Measurements from ENCODE around the gene CYP2A7.
"Not testable (repeated sequence)": the region's sequence is repeated elsewhere in the genome, so short reads cannot be mapped to it uniquely, and the experiment has no call there.

The CYP2A7 gene

GRCh38 chr19:40906512-40906911 lies 24.5 kb upstream of the CYP2A7 start:
- no peak for DNase-seq
- Histone ChIP-seq H3K36me3 (replicated peaks) (no peaks in the 10 kb centered on the region), H3K27ac (no peak overlapping the region), H3K4me3 (ENCODE audit: low read depth, low read length) (no peak overlapping the region), H3K27me3 (replicated peaks) (no peaks in the 10 kb centered on the region)
- TF ChIP-seq, protein P1, sequence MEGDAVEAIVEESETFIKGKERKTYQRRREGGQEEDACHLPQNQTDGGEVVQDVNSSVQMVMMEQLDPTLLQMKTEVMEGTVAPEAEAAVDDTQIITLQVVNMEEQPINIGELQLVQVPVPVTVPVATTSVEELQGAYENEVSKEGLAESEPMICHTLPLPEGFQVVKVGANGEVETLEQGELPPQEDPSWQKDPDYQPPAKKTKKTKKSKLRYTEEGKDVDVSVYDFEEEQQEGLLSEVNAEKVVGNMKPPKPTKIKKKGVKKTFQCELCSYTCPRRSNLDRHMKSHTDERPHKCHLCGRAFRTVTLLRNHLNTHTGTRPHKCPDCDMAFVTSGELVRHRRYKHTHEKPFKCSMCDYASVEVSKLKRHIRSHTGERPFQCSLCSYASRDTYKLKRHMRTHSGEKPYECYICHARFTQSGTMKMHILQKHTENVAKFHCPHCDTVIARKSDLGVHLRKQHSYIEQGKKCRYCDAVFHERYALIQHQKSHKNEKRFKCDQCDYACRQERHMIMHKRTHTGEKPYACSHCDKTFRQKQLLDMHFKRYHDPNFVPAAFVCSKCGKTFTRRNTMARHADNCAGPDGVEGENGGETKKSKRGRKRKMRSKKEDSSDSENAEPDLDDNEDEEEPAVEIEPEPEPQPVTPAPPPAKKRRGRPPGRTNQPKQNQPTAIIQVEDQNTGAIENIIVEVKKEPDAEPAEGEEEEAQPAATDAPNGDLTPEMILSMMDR (IDR thresholded peaks at IDR 0.05; ENCODE audit: low read depth, low read length, missing control alignments) = no peak
- in situ Hi-C loops (cut with HindIII; ENCODE audit: low pct_ligation_motif_present, low sequenced_read_pairs) = no loop called here

GRCh38 chr19:40904673-40905156 lies 22.7 kb upstream of the CYP2A7 start:
- DNase-seq; H3K36me3 ChIP-seq (replicated peaks); H3K4me3 ChIP-seq (ENCODE audit: low read depth, low read length); H3K27me3 ChIP-seq (replicated peaks); in situ Hi-C loops (cut with HindIII; ENCODE audit: low pct_ligation_motif_present, low sequenced_read_pairs); H3K27ac ChIP-seq: not testable (repeated sequence)

DNA sequence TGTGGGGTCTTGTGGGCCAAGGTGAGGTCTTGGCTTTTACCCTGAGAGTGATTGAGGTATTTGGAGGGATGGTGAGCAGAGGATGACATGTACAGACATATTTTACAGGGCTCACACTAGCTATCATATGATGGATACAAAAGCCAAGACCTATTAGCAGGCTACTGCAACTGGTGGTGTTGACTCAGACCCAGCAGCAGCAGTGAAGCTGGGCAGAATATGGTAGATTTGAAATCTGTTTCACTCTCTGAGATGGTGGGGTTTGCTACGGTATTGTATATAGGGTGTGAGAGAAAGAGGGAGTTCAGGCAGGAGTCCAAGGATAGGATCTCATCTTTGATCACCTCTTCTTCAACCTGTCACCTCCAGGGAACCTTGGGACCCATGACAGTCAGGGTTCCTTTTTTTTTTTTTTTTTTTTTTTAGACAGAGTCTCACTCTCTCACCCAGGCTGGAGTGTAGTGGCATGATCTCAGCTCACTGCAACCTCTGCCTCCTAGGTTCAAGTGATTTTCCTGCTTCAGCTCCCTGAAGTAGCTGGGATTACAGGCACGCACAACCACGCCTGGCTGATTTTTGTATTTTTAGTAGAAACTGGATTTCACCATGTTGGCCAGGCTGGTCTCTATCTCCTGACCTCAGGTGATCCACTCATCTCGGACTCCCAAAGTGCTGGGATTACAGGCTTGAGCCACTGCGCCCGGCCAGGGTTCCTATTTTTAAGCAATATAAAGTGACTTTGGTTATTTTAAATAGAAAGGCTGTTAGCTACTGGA lies 20.1 kb upstream of the CYP2A7 start:
- H3K27me3 ChIP-seq (replicated peaks); DNase-seq; in situ Hi-C loops (cut with HindIII; ENCODE audit: low pct_ligation_motif_present, low sequenced_read_pairs); H3K36me3 ChIP-seq (replicated peaks); H3K27ac ChIP-seq; H3K4me3 ChIP-seq (ENCODE audit: low read depth, low read length): not testable (repeated sequence)

- H3K36me3 ChIP-seq (replicated peaks); H3K27me3 ChIP-seq (replicated peaks); H3K4me3 ChIP-seq (ENCODE audit: low read depth, low read length); DNase-seq; H3K27ac ChIP-seq; in situ Hi-C loops (cut with HindIII; ENCODE audit: low pct_ligation_motif_present, low sequenced_read_pairs): not testable (repeated sequence)
Measured at GRCh38 chr19:40900521-40900920, 18.5 kb upstream of the CYP2A7 start.

DNA sequence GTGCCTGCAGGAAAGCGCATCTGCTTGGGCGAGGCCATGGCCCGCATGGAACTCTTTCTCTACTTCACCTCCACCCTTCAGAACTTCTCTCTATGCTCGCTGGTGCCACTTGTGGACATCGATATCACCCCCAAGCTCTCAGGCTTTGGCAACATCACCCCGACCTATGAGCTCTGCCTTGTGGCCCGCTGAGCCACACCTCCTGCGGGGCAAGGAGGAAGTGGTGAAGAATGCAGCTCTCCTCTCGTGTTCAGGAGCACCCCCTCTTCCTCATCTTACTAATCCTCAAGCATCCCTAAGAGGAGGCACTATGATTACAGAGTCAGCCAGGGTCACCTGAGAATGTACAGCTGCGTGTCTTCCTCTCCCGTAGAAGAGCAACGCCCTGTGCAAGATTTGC lies 17.9 kb upstream of the CYP2A7 start:
- H3K4me3 ChIP-seq (ENCODE audit: low read depth, low read length); H3K36me3 ChIP-seq (replicated peaks); in situ Hi-C loops (cut with HindIII; ENCODE audit: low pct_ligation_motif_present, low sequenced_read_pairs); DNase-seq; H3K27me3 ChIP-seq (replicated peaks); H3K27ac ChIP-seq: not testable (repeated sequence)

GRCh38 chr19:40896843-40897789 lies 15.1 kb upstream of the CYP2A7 start:
- DNase-seq; H3K27me3 ChIP-seq (replicated peaks); H3K4me3 ChIP-seq (ENCODE audit: low read depth, low read length); in situ Hi-C loops (cut with HindIII; ENCODE audit: low pct_ligation_motif_present, low sequenced_read_pairs); H3K36me3 ChIP-seq (replicated peaks); H3K27ac ChIP-seq: not testable (repeated sequence)

- H3K4me3 ChIP-seq (ENCODE audit: low read depth, low read length) = no peak overlapping the region
- H3K36me3 ChIP-seq (replicated peaks) = no peaks in the 10 kb centered on the region
- no peak for DNase-seq
- no peaks in the 10 kb centered on the region for H3K27me3 ChIP-seq (replicated peaks)
- in situ Hi-C loops (cut with HindIII; ENCODE audit: low pct_ligation_motif_present, low sequenced_read_pairs) = no loop called here
- TF ChIP-seq, protein P1 (IDR thresholded peaks at IDR 0.05; ENCODE audit: low read depth, low read length, missing control alignments) = no peak
- no peak overlapping the region for H3K27ac ChIP-seq
Measured at GRCh38 chr19:40896418-40896796, 14.4 kb upstream of the CYP2A7 start.

DNA sequence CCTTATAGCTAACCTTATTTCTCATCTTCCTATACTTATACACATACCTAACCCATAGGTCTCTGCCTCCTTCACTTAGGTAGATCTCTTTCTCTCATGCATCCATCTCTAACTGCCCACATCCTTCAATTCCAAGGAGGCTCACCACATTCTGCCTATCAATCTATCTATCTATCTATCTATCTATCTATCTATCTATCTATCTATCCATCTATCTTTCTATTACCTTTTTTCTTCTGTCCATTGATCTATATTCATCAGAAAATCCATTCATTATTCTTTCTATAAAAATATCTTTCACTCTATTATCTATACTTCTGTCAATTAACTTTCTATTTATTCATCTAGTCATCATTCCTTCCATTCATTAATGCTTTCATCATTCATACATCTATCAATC lies 11.1 kb upstream of the CYP2A7 start:
- DNase-seq = no peak
- in situ Hi-C loops (cut with HindIII; ENCODE audit: low pct_ligation_motif_present, low sequenced_read_pairs) = no loop called here
- Histone ChIP-seq H3K27me3 (replicated peaks) (no peaks in the 10 kb centered on the region), H3K36me3 (replicated peaks) (no peaks in the 10 kb centered on the region), H3K4me3 (ENCODE audit: low read depth, low read length) (no peak overlapping the region), H3K27ac (no peak overlapping the region)
- TF ChIP-seq, protein P1 (IDR thresholded peaks at IDR 0.05; ENCODE audit: low read depth, low read length, missing control alignments) = no peak

Measured in brain microvascular endothelial cell (primary cell).